ENCODE results near the gene PLCD3. TPM values are rescaled to one million over a fixed set of nuclear protein-coding genes. Genes with fewer than 3 reads are reported as not detected.

The PLCD3 gene
- total RNA-seq, 1 experiment from 2014 or later, result 88.5 TPM

DNA sequence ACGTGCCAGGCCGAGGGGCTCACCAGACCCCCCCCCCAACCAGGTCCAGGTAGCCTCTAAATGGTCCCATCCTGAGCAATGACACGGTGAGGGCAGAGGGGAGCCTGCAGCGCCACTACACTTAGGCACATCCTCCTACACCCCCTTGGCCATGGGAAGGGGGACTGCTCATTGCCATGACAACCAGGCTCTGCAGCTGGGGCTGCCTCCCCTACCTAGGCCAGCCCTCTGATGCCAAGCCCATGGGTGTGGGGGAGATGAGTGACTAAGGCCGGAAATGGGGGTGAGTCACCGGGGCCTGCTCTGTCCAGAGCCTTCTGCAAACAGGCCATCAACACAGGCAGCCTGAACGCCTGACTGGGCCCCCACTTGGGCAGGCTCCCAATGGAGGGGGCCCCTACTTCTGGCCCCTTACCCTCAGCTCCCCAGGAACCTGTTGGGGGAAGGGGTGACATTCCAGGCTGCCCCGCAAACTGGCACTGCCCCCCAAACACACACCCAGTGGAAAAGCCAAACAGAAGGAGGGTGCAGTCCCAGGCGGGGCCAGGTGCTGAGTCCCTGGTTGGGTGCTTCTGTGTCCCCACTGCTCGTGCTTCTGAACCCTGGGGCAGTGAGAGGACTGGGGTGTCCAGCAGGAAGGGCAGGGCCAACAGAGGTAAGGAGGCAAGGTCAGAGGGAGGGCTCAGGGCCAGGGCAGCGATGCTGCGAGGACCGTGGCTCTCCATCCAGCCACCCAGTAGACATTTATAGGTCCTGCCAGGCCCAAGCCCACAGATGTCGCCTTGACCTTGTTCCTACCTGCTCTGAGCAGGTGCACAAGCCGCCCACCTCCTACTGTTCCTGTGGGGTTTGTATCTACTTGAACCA, 8.2 kb downstream of the PLCD3 start:
- ChIA-PET CTCF (interaction anchor here (2.7 kb wide), 1 partner anchor 11 kb away, joined by 8 read pairs; the partner anchor contains the start of gene ACBD4), POLR2A (no interaction called here)
- Mint-ChIP-seq H3K9me3 (ENCODE audit: unreplicated experiment) (no peaks in the 10 kb centered on the region), H3K36me3 (ENCODE audit: insufficient read depth, unreplicated experiment) (peaks cover 39% of the 10 kb centered on the region), H3K4me1 (ENCODE audit: low read depth, unreplicated experiment) (peaks cover 25% of the 10 kb centered on the region), H3K27me3 (ENCODE audit: insufficient read depth, unreplicated experiment) (no peaks in the 10 kb centered on the region), H3K27ac (ENCODE audit: unreplicated experiment) (peak overlapping the region; percentile 67), H3K4me3 (ENCODE audit: unreplicated experiment) (no peak overlapping the region)
- Histone ChIP-seq H3K4me3 (ENCODE audit: low read depth, low read length) (no peak overlapping the region), H3K36me3 (ENCODE audit: control insufficient read depth, insufficient read depth, low read length) (no peaks in the 10 kb centered on the region), H3K4me1 (peaks cover 56% of the 10 kb centered on the region), H3K9me3 (no peaks in the 10 kb centered on the region), H3K27me3 (replicated peaks; ENCODE audit: control insufficient read depth, insufficient read depth, low read length) (no peaks in the 10 kb centered on the region)
- DNase-seq, result peak; percentile 39 to 75
- intact Hi-C loops (cut with micrococcal nuclease; ENCODE audit: unreplicated experiment), result no loop called here
- no TSS peak for BruUV-seq (replicated peaks)
- TF ChIP-seq, protein P1, sequence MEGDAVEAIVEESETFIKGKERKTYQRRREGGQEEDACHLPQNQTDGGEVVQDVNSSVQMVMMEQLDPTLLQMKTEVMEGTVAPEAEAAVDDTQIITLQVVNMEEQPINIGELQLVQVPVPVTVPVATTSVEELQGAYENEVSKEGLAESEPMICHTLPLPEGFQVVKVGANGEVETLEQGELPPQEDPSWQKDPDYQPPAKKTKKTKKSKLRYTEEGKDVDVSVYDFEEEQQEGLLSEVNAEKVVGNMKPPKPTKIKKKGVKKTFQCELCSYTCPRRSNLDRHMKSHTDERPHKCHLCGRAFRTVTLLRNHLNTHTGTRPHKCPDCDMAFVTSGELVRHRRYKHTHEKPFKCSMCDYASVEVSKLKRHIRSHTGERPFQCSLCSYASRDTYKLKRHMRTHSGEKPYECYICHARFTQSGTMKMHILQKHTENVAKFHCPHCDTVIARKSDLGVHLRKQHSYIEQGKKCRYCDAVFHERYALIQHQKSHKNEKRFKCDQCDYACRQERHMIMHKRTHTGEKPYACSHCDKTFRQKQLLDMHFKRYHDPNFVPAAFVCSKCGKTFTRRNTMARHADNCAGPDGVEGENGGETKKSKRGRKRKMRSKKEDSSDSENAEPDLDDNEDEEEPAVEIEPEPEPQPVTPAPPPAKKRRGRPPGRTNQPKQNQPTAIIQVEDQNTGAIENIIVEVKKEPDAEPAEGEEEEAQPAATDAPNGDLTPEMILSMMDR (IDR thresholded peaks at IDR 0.05; ENCODE audit: insufficient read depth in 1 of 2, low read depth in 1 of 2, low read length in 1 of 2, severe bottlenecking in 1 of 2, unreplicated experiment in 1 of 2), result no peak

DNA sequence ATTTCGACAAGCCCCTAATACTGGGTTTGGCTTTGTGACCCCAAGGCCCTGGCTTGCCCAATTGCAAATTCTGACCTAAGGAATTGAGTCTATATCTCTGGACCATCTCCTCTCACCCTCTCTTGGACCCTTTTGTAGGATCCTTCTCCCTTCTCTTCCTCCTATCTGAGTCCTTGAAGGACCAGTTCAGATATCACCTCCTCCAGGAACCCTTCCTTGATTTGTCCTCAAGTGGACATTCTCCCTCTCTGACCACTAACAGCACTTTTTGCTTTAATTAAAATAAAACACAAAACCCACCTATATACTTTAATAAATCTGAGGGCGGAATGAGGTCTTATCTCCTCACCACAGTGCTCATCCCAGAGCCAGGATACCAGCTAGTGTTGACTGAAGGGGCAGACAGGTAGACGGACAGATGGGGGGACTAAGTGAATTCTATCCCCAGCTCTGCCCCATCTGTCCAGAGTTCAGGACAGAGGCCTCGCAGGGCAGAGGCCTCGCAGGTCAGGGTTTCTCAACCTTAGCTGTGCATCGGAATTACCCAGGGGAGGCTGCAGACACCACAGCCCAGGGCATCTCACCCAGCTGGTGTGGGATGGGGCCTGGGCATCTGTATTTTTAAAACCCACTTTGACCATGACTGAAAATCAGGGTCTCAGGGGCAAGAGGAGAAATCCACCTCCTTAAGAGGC, 9.1 kb downstream of the PLCD3 start:
- H3K4me1 Mint-ChIP-seq (ENCODE audit: low read depth, unreplicated experiment), result peaks cover 21% of the 10 kb centered on the region
- H3K36me3 Mint-ChIP-seq (ENCODE audit: insufficient read depth, unreplicated experiment), result peaks cover 39% of the 10 kb centered on the region
- Histone ChIP-seq H3K36me3 (ENCODE audit: control insufficient read depth, insufficient read depth, low read length) (0 out of 2 replicates have a peak, but pooled peaks cover under 1% of the 10 kb centered on the region), H3K4me3 (ENCODE audit: low read depth, low read length) (no peak overlapping the region), H3K27me3 (replicated peaks; ENCODE audit: control insufficient read depth, insufficient read depth, low read length) (no peaks in the 10 kb centered on the region), H3K4me1 (peaks cover 46% of the 10 kb centered on the region), H3K9me3 (no peaks in the 10 kb centered on the region)
- H3K27me3 Mint-ChIP-seq (ENCODE audit: insufficient read depth, unreplicated experiment), result no peaks in the 10 kb centered on the region
- TF ChIP-seq, protein P1 (IDR thresholded peaks at IDR 0.05; ENCODE audit: insufficient read depth in 1 of 2, low read depth in 1 of 2, low read length in 1 of 2, severe bottlenecking in 1 of 2, unreplicated experiment in 1 of 2), result no peak
- ChIA-PET POLR2A (no interaction called here), CTCF (interaction anchor here (2.7 kb wide), 1 partner anchor 12 kb away, joined by 8 read pairs; the partner anchor contains the start of gene ACBD4)
- no peak for DNase-seq
- H3K9me3 Mint-ChIP-seq (ENCODE audit: unreplicated experiment), result no peaks in the 10 kb centered on the region
- intact Hi-C loops (cut with micrococcal nuclease; ENCODE audit: unreplicated experiment), result no loop called here
- peak overlapping the region; percentile 24 for H3K27ac Mint-ChIP-seq (ENCODE audit: unreplicated experiment)
- H3K4me3 Mint-ChIP-seq (ENCODE audit: unreplicated experiment), result no peak overlapping the region
- no TSS peak for BruUV-seq (replicated peaks)

DNA sequence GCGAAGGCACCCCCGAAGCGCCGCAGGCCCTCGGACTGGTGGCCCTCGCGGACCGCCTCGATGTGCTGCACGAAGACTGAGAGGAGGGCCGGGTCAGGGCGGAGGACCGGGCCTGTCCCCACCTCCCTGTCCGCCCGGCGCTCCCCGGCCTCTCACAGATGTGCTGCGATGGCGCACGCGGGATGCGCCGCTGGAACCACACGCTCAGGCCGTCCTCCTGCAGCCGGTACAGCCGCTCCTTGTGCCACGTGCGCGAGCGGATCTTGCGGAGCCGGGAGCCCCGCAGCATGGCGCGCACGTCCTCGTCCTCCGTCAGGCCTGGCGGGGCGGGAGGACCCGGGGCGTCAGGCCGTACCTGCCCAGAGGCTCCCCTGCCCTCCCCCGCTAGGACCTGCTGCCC, 11.3 kb downstream of the PLCD3 start:
- H3K9me3 ChIP-seq, result no peaks in the 10 kb centered on the region
- peaks cover 39% of the 10 kb centered on the region for H3K36me3 Mint-ChIP-seq (ENCODE audit: insufficient read depth, unreplicated experiment)
- no peak for DNase-seq
- intact Hi-C loops (cut with micrococcal nuclease; ENCODE audit: unreplicated experiment), result no loop called here
- POLR2A ChIA-PET, result no interaction called here
- TF ChIP-seq, protein P1 (IDR thresholded peaks at IDR 0.05; ENCODE audit: insufficient read depth in 1 of 2, low read depth in 1 of 2, low read length in 1 of 2, severe bottlenecking in 1 of 2, unreplicated experiment in 1 of 2), result no peak
- H3K27ac Mint-ChIP-seq (ENCODE audit: unreplicated experiment), result no peak overlapping the region
- no peaks in the 10 kb centered on the region for H3K27me3 Mint-ChIP-seq (ENCODE audit: insufficient read depth, unreplicated experiment)
- no peaks in the 10 kb centered on the region for H3K27me3 ChIP-seq (replicated peaks; ENCODE audit: control insufficient read depth, insufficient read depth, low read length)
- H3K4me3 Mint-ChIP-seq (ENCODE audit: unreplicated experiment), result no peak overlapping the region
- no peak overlapping the region for H3K4me3 ChIP-seq (ENCODE audit: low read depth, low read length)
- CTCF ChIA-PET, result no interaction called here
- no TSS peak for BruUV-seq (replicated peaks)
- peaks cover 2% of the 10 kb centered on the region; the same call in 1 of the 2 replicates for H3K36me3 ChIP-seq (ENCODE audit: control insufficient read depth, insufficient read depth, low read length)
- H3K4me1 ChIP-seq, result peaks cover 30% of the 10 kb centered on the region
- H3K4me1 Mint-ChIP-seq (ENCODE audit: low read depth, unreplicated experiment), result peaks cover 12% of the 10 kb centered on the region
- H3K9me3 Mint-ChIP-seq (ENCODE audit: unreplicated experiment), result no peaks in the 10 kb centered on the region
